Osteoblast (primary cell): ENCODE data around the gene KRTAP21-1. TPM values are rescaled to one million over a fixed set of nuclear protein-coding genes. Genes with fewer than 3 reads are reported as not detected.

Experiments used
- DNase-seq: peaks from one replicate; pipeline ENCODE4 v3.0.0; 2011; ENCODE audit warnings: low spot score, mixed read lengths; ENCODE audit not compliant: insufficient read length; ENCODE audit errors: missing footprints
- H2AFZ ChIP-seq: 2 replicates; pipeline ENCODE4 v1.6.0; 2011; ENCODE audit warnings: mild to moderate bottlenecking, low read length
- H3K27ac ChIP-seq: 2 replicates; pipeline ENCODE4 v1.5.1; 2011; ENCODE audit warnings: mild to moderate bottlenecking, low read depth, low read length, moderate library complexity
- H3K27me3 ChIP-seq: 2 replicates; pipeline ENCODE4 v1.6.0; 2012; ENCODE audit warnings: mild to moderate bottlenecking, control low read depth, inconsistent platforms, low read length, moderate library complexity; ENCODE audit not compliant: insufficient read depth
- H3K36me3 ChIP-seq: 2 replicates; pipeline ENCODE4 v1.5.1; 2011; ENCODE audit warnings: mild to moderate bottlenecking, low read length, control low read depth, moderate library complexity; ENCODE audit not compliant: insufficient read depth
- H3K4me1 ChIP-seq: 2 replicates; pipeline ENCODE4 v1.5.1; 2011; ENCODE audit warnings: mild to moderate bottlenecking, low read length, control low read depth, moderate library complexity; ENCODE audit not compliant: insufficient read depth
- H3K4me2 ChIP-seq: 2 replicates; pipeline ENCODE4 v1.6.0; 2011; ENCODE audit warnings: mild to moderate bottlenecking, low read length; ENCODE audit not compliant: insufficient read depth
- H3K4me3 ChIP-seq: fragments of 200-600 bp; sonication (generic); 3 replicates; pipeline ENCODE4 v1.5.1; 2012; ENCODE audit warnings: mild to moderate bottlenecking, low read length, inconsistent platforms; ENCODE audit not compliant: insufficient read depth
- H3K79me2 ChIP-seq: 2 replicates; pipeline ENCODE4 v1.6.0; 2012; ENCODE audit warnings: mild to moderate bottlenecking, low read length, control low read depth, inconsistent platforms; ENCODE audit not compliant: insufficient read depth
- H3K9me3 ChIP-seq: 2 replicates; pipeline ENCODE4 v1.5.1; 2011; ENCODE audit warnings: low read depth, low read length, control low read depth
- H4K20me1 ChIP-seq: 2 replicates; pipeline ENCODE4 v1.6.0; 2012; ENCODE audit warnings: mild to moderate bottlenecking, low read length, control low read depth; ENCODE audit not compliant: insufficient read depth
- total RNA-seq: library from RNA; depleted of rRNA; stranded (reverse); fragments of >200 nt; gene quantifications from 2 replicates; pipeline ENCODE4 v1.2.3, GENCODE V29; 2012
- TF ChIP-seq, protein P1 (sequence below): IDR thresholded peaks from 2 replicates; pipeline ENCODE4 v1.5.1; 2011; ENCODE audit warnings: mild to moderate bottlenecking, low read depth, low read length, moderate library complexity; ENCODE audit errors: extremely low read depth

KRTAP21-1 gene
- total RNA-seq, 1 donor, result not detected

DNA sequence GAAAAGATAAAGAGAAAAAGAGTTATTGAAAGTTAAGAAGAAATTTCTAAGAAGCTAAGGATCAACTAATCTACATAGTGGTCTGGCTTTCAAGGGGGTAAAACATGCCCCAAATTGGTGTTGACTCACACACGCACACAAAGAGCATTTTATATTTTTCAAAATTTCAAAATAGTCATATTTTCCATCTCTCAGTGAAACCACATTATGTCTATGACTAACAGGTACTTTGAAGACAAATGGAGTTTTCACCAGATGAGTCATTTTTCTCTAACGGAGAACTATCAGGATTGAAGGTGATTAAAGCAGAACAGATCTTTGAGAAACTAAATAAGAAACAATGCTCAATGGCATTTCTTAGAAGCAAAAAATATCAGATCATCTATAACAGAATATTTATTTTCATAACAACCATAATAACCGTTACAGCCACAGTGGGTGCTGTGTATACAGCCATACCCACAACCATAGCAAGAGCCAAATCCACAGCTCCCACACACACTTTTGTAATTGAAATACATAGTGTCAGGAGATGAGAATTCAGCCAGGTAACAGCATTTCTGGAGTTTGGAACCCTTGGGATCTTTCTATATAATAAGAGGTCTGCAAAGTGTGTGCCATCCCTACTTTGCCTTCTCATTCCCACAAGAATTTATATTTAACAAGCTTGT, 36.9 kb downstream of the KRTAP21-1 start, which contains the start of gene KRTAP21-3:
KRTAP21-3 (minus strand) TSS at position 539 of the 671 bp plus-strand sequence; CDS start at position 521, 18 bp downstream.
- DNase-seq, result no peak
- no peak within 1 kb of the TSS for H3K27ac ChIP-seq
- no peaks in the 10 kb centered on the region for H3K27me3 ChIP-seq
- H4K20me1 ChIP-seq, result no peaks in the 10 kb centered on the region
- H3K79me2 ChIP-seq, result no peaks in the 10 kb centered on the region
- TF ChIP-seq, protein P1, sequence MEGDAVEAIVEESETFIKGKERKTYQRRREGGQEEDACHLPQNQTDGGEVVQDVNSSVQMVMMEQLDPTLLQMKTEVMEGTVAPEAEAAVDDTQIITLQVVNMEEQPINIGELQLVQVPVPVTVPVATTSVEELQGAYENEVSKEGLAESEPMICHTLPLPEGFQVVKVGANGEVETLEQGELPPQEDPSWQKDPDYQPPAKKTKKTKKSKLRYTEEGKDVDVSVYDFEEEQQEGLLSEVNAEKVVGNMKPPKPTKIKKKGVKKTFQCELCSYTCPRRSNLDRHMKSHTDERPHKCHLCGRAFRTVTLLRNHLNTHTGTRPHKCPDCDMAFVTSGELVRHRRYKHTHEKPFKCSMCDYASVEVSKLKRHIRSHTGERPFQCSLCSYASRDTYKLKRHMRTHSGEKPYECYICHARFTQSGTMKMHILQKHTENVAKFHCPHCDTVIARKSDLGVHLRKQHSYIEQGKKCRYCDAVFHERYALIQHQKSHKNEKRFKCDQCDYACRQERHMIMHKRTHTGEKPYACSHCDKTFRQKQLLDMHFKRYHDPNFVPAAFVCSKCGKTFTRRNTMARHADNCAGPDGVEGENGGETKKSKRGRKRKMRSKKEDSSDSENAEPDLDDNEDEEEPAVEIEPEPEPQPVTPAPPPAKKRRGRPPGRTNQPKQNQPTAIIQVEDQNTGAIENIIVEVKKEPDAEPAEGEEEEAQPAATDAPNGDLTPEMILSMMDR, result no peak
- H3K4me3 ChIP-seq, result no peak within 1 kb of the TSS
- no peak within 1 kb of the TSS for H2AFZ ChIP-seq
- no peaks in the 10 kb centered on the region for H3K4me1 ChIP-seq
- H3K9me3 ChIP-seq, result no peaks in the 10 kb centered on the region
- no peaks in the 10 kb centered on the region for H3K36me3 ChIP-seq
- H3K4me2 ChIP-seq, result no peak within 1 kb of the TSS

DNA sequence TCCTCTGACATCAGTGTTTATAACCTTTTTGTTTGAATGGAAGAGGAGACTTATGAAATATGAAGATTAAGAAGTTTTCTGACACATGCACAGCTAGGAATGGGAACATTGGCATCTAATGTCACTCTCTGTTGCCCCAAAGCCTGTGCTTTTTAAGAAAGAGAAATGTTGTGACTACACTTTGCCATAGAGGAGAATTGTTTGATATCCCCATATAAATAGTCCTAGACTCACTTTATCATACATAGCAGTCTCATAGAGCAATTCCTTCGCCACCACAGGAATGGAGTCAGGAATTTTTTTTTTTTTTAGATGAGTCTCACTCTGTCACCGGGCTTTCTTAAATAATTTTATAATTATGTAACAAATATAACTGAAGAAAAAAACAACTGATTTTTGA, 38.1 kb downstream of the KRTAP21-1 start:
- Histone ChIP-seq H3K79me2 (no peaks in the 10 kb centered on the region), H3K4me1 (no peaks in the 10 kb centered on the region)
- peak; percentile 10 for DNase-seq

DNA sequence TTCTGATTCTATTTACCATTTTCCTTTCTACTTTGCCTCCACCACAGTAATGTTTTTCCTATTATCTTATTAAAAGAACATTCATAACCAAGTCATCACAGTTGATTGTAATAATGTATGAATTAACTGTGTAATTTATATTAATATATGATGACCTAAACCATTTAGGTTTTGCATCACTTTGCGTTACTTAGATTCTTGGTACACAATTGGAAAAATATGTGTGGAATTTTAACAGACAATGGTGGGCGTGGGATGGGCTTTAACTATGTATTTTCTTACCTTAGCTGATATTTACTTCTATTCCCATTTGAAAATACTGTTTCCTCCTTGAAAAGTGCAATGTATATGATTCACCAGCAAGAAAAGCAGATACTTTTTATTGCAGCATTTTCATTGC, 40.3 kb downstream of the KRTAP21-1 start:
- no peak overlapping the region for H3K4me2 ChIP-seq
- no peak overlapping the region for H3K4me3 ChIP-seq
- no peak overlapping the region for H3K27ac ChIP-seq
- H3K4me1 ChIP-seq, result no peaks in the 10 kb centered on the region
- TF ChIP-seq, protein P1, result no peak
- H3K27me3 ChIP-seq, result no peaks in the 10 kb centered on the region
- H2AFZ ChIP-seq, result no peak overlapping the region
- H3K9me3 ChIP-seq, result no peaks in the 10 kb centered on the region
- no peak for DNase-seq
- no peaks in the 10 kb centered on the region for H3K79me2 ChIP-seq
- no peaks in the 10 kb centered on the region for H3K36me3 ChIP-seq
- H4K20me1 ChIP-seq, result no peaks in the 10 kb centered on the region

More for the DNA sequence above, 38.1 kb downstream of the KRTAP21-1 start:
- TF ChIP-seq, protein P1, result no peak
- H3K9me3 ChIP-seq, result no peaks in the 10 kb centered on the region
- H3K27me3 ChIP-seq, result no peaks in the 10 kb centered on the region
- H3K36me3 ChIP-seq, result no peaks in the 10 kb centered on the region
- no peak overlapping the region for H3K4me2 ChIP-seq
- no peak overlapping the region for H3K27ac ChIP-seq
- H3K4me3 ChIP-seq, result no peak overlapping the region
- H4K20me1 ChIP-seq, result no peaks in the 10 kb centered on the region
- no peak overlapping the region for H2AFZ ChIP-seq

DNA sequence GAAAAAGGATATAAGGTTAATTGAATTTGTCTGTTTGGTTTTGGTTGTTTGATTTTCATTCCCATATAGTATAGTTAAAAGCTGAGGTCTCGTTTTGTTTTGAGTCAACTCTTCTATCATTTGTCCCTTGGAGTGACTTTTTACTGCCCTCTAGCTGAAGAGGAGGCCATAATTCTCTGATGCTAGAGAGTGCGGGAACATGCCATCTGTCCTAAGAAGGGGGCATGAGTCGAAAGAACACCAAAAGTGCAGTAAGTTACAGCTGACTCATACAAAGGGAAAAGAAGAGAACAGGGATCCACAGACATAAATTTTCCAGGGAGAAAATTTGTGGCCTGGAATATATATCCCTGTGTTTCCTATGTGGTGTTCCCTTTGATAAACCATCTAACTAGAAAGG, 40.8 kb downstream of the KRTAP21-1 start:
- Histone ChIP-seq H3K4me3 (no peak overlapping the region), H3K27ac (no peak overlapping the region), H4K20me1 (no peaks in the 10 kb centered on the region), H3K36me3 (no peaks in the 10 kb centered on the region), H3K9me3 (no peaks in the 10 kb centered on the region), H3K79me2 (no peaks in the 10 kb centered on the region), H3K27me3 (no peaks in the 10 kb centered on the region), H3K4me1 (no peaks in the 10 kb centered on the region), H3K4me2 (no peak overlapping the region), H2AFZ (no peak overlapping the region)
- TF ChIP-seq, protein P1, result no peak
- DNase-seq, result no peak
